Activated CD4-positive, alpha-beta T cell treated with anti-CD3 and anti-CD28 coated beads, Interleukin-2, amount 50 U/mL, for 16 hours (primary cell): Measurements from ENCODE around the gene KRTAP13-2.

ENCODE experiments used
- DNase-seq: peaks from one replicate; pipeline ENCODE4 v3.0.0-alpha.2; 2020

KRTAP13-2 gene, protein sequence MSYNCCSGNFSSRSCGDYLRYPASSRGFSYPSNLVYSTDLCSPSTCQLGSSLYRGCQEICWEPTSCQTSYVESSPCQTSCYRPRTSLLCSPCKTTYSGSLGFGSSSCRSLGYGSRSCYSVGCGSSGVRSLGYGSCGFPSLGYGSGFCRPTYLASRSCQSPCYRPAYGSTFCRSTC

DNA sequence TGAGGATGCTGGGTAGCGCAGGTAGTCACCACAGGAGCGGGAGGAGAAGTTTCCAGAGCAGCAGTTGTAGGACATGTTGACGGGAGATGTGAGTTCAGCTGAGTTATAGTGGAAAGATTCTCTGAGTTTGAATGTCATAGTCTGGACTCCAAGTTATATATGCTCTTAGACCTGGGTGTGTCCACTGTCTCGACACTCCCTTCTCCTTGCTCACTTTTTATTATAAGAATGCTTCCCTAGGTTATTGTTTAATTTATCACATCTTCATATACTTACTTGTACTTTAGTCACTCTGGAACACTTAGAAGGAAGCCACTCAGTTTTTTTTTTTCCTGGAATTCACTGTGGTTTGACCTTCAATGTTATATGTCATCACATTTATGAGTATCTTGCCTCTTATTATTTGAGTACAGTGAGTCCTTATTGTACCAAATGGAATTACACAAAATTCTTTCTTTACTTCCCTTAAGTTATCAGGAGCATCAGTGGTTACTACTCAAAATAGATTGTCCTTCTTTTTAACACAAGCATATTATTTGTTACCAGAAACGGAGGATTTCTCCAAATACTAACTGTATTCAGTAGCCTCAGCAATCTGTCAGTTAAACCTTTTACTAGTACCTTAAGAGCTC is at the start of gene KRTAP13-2:
Gene KRTAP13-2, minus strand, starts transcription at position 133 of the 632 bp plus-strand sequence. Its CDS starts 58 bp downstream, at position 75.
- no peak for DNase-seq

DNA sequence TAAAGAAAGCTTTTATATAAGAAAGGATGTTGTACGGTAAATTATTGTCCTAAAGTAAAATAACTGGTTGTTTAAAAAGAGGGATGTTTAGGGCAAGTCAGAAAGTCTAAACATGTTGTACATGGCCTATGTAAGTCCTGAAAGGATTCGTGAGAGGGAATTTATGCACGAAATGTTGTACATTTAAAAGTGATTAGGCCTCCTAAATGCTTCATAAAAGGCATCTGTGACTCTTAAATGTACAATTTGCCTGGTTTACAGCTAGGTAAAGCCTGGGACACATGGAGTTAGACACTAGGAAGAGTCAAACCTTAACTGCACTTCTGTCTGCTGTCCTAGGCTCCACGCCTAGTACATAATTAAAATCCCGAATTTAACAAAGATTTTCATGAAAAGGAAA is 43.9 kb upstream of the KRTAP13-2 start:
- DNase-seq = no peak

DNA sequence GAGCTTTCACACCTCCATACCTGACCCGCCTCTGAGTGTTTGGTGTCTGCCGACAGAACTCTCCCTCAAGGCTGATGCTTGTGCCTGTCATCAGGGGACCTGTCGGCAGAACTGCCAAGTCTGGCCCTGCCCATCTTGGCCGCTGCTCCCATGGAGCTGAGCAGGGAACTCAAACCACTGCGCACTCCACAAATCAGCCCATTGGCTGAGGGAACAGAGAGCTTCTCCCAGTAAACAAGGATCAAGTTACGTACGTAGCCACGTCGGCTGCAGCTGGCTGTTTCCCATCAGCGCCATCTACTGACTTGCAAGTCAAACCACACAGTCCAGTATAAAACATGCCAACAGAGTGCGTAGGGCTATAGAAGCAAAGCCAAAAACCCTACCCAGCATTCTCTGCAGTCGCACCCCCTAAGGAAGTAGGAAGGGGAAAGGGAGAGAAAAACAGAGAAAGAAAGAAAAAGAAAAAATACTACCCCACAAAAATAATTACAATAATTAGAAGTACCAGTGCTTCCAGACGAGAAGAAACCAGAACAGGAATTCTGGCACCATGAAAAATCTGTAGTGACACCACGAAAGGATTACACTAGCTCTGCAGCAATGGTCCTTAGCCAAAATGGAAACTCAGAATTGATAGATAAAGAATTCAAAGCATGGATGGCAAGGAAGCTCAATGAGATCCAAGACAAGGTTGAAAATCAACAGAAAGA is 36.9 kb upstream of the KRTAP13-2 start:
- DNase-seq = peak; percentile 49

DNA sequence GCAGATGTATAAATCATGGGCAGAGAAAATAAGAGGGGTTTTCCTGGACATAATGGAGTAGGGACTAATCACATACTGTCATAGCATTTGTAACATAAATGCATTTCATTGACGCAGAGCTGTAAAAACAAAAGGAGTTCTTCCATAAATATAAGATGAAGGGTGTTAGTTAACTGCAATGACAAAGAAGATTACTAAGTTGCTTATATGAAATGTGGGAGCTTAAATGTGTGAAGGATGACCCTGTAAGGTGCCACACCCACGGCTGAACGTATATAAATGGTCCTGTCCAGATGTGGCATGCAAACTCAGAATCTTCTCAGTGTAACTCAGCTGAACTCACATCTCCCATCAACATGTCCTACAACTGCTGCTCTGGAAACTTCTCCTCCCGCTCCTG is 23.7 kb upstream of the KRTAP13-2 start, which contains the start of gene KRTAP13-1:
Gene KRTAP13-1, plus strand, starts transcription at position 301 of the 400 bp plus-strand sequence. Its CDS starts 56 bp downstream, at position 357.
- no peak for DNase-seq

DNA sequence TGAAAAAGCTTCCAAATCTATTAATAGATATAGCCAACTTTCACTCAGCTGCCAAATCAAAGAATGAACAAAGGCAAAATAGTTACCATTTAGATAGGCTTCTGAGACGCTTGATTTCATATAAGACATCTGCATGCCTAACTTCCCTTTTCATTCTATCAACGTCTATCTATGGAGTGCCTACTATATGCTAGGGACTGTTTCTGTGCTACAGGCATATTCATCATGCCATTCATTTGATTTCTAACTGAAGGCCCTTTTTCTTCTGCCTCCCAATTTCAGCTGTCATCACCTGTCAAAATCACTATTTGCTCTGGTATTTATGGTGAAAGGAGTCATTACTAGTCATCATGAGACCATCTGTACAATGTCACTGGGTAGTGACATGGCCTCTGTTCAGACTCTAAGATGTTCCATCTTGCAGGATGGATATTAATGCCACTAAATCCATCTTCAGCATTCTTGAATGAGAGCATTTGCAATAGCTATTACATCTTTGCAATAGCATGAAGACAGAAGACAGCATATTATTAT is 19.5 kb upstream of the KRTAP13-2 start:
- no peak for DNase-seq

DNA sequence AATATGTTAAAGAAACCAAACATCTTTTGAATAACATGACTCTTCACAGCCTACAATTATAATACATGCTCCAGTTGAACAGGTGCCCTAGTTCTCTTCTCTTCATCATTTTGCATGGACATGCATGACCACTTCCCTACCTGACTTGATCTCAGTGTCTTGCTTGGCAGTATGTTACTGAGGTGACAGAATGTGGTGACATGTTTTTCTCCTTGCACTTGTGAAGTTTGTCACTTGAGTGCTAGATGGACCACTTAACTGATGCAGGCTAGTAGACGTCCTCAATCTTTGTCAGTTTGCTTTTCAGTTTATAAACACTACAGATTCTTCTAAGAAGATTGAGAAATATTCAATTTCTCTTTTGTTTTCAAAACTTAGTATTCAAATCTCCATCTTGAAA is 10.1 kb upstream of the KRTAP13-2 start:
- no peak for DNase-seq

DNA sequence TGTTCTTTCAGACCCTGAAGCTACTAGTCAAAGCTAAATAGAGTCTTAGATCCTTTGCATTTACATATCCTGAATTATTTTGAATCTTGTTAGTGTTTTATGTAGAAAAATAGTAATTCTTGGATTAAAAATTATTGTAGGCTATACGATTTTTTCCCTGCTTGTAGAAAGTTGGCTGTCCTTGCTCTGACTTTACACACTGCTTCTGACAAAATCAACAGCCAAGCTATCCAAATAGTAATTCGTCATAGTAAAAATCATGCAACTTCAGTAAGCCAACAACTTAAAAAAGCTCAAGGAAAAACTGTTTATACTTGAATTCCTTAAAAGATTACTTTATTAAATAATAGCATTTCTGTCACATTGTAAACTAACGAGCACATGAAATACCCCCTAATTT is 16.2 kb downstream of the KRTAP13-2 start:
- no peak for DNase-seq

DNA sequence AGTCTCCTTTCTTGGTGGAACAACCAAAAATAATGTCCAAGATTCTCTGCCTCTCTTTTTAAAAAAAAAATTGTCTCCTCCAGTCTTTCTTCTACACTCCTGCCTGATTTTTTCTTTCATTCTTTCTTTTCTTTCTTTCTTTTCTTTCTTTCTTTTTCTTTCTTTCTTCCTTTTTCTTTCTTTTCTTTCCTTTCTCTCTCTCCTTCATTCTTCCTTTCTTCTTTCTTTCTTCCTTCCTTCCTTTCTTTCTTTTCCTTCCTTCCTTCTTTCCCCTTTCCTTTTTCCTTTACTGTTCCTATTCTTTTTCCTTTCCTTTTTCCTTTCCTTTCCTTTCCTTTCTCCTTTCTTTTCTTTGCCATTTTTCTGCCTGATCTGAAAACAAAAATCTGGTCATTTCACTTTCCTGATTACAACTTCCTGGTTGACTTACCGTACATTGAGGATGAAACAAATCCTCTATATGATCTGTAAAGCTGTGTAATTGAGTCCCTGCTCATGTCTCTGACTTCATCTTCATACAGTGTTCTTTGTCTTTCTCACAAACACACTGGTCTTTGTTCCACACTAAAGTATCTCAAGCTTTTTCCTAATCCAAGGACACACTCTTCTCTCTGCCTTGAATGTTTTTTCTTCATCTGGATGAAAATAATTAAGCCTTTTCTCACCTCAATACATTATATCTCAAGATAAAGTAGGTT is 17.6 kb downstream of the KRTAP13-2 start:
- DNase-seq = no peak

DNA sequence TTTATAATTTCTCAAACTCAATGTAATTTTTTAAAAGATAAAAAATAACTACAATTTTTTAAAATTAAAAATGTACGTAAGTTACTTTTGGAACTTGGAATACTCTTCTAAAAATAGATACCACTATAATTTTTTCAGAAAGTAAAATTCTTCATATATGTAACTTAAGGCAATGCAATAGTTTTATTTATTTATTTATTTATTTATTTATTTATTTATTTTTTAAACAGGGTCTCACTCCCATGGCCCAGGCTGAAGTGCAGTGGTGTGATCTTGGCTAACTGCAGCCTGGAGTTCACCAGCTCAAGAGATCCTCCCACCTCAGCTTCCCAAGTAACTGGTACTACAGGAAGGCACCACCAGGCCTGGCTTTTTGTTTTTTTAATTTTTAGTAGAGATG is 20.5 kb downstream of the KRTAP13-2 start:
- no peak for DNase-seq

DNA sequence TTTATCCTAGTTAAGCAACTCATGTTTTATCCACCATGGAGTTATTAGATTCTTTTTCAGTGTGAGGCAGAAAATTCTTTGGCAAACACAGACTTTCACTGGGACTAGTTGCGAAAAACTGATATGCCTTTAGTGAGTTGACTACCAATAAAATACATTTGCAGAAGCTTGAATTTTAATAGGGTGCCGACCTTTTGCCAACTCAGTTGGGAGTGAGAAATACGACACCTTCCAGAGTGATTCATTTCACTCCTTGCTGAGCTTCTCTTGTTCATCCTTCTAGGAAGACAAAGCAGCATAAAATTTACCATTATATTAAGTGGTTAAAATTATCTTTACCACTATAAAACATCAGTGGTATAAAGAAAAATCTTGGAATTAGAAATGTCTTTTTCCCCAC is 22.5 kb downstream of the KRTAP13-2 start:
- no peak for DNase-seq

DNA sequence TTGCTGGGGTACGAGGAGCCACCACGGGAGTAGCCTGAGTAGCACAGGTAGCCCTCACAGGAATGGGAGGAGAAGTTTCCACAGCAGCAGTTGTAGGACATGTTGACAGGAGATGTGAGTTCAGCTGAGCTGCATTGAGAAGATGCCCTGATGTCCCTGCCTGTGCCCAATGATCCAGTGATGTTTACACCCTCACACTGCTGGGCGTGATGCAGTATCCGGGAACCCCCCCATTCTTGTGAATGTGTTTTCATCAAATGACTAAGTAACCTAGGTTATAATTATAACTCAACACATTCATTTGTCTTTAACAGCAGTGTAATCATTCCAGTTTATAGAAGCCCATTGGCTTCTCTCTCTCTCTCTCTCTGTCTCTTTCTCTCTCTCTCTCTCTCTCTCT is 23.6 kb downstream of the KRTAP13-2 start, which contains the start of gene KRTAP23-1:
Gene KRTAP23-1, minus strand, starts transcription at position 101 of the 400 bp plus-strand sequence. Its CDS starts 0 bp downstream, at position 101.
- DNase-seq = no peak

DNA sequence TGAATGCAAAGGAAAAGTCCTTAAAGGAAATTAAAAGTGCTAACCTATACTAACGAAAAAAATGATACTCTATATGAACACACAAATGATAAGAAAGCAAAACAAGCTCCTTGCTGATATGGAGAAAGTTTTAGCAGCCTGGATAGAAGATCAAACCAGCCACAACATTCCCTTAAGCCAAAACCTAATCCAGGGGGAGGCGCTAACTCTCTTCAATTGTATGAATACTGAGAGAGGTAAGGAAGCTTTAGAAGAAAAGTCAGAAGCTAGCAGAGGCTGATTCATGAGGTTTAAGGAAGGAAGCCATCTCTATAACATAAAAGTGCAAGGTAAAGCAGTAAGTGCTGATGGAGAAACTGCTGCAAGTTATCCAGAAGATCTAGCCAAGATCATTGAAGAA is 27.1 kb downstream of the KRTAP13-2 start:
- no peak for DNase-seq

DNA sequence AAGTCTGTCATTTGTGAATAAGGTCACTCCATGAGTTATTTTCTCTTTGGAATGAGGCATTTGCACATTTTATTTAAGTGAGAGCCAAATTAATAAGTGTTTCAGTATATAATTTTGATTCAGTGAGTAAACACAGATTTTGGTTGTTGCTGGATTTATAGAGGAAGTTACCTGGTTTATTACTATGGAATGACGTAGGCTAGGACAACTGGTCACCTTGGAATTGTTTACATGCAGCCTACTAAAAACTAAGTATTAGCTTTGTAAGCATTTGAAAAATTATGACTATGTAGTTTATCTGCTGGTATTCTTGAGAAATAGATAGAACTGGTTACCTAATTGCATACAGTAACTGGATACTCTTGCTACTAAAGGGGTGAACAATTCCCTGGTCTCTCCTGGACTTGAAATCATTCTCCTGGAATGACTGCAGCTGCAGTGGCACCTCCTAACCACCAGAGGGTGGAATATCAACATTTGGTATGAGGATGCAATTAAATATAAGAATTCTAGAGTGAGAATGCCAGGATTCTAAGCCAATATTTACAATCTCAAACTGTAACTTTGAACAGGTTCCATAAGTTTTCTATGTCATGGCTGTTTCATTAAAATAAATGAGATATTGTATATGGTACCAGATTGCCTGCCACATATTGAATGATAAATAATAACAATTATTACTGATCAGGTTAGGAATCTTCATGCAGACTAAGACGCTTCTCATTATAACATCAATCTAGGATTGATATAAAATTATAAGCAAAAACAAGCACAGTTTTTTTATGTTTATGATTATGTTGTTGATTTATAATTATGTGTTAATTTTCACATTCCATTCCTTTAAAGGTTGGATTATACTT is 31.1 kb downstream of the KRTAP13-2 start:
- DNase-seq = peak; percentile 26

DNA sequence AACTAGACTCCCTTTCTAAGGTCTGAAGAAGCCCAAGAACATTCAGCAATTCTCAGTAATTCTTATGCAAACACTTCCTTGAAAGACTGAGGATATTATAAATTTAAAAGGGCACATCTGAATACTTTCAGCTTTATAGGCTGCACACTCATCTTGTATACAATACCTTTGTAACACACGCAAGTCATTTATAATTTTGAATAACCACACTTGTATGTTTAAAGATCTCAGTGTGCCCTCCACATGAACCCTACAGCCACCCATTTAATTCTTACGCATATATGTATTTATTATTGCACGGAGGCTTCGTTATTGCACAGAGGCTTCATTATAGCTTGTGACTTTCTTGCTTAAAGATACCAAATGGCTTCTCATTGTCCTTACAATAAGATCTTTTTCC is 33.4 kb downstream of the KRTAP13-2 start:
- DNase-seq = no peak

DNA sequence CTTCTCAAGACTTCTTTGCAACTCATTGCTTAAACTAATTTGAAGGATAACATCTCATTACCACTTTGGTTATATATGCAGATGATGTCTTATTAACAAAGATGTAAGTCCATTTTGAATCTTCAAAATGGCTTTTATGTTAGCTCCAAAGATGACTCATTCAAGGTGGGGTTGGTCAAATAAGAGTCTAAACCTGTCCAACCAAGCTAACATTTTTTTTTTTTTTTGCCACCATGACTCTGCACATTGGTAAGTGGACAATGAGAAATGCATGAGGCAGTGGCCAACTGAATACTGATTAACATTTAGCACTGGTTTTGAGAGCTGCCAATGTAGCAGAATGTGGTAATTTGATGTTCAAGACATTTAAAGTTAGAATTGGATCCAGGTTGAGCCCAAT is 34.3 kb downstream of the KRTAP13-2 start:
- no peak for DNase-seq

DNA sequence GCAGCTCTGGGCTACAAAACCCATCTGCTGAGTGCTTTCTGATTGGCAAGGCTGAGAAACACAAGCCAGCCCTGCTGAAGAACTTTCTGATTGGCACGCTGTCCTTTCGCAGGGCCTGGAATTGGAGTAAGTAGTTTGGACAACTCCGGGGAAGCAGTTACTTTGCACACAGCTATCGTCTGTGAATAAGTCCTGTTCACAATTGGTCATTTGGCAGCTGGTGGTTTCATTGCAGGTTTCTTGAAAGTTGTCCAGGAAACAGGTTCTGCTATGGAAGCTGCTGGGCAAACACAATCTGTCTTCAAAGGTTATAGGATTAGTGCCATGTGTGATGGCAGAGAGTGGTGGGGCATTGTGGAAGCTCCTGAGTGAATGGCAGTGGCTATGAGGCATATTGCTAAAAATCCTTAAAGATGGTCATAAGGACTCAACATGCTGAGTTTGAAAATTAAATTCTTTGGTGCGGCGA is 34.8 kb downstream of the KRTAP13-2 start, which contains the start of gene KRTAP27-1:
Gene KRTAP27-1, minus strand, starts transcription at position 419 of the 469 bp plus-strand sequence. Its CDS starts 26 bp downstream, at position 393.
- DNase-seq = no peak

DNA sequence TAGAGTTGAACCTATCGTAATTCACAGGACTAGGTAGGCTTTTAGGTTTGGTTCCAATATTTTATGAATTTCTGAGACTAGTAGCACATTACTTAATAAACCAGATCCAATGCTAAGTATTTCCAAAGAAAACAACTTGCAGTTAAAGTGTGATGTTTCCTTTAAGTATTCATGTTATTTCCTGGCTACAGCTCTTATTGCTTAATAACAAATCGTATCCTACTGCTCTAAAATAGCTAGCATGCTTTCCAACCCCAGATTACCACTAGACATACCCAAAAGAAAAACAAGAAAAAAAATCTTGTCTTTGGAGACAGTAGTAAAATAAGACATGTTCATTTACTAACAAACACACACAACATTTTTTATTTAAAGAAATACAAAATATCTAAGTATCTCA is 35.5 kb downstream of the KRTAP13-2 start:
- no peak for DNase-seq

DNA sequence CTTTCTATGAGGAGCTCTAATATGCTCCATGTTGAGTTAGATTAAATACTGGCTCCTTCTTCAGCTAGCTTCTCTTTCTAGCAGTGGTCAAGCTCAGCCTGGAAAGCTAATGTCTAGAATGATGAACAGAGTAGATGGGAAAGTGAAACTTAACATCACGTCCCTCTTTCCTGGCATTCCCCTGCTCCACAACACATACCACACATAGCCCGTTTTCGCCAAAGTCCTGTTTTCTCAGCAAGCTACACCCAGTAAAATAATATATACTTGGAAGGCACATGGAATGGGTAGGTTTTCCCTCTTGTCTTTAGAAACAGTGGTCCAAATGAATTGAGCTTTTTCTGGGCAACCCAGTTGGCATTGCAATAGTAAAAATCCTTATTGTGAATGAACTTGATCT is 38.3 kb downstream of the KRTAP13-2 start:
- no peak for DNase-seq

DNA sequence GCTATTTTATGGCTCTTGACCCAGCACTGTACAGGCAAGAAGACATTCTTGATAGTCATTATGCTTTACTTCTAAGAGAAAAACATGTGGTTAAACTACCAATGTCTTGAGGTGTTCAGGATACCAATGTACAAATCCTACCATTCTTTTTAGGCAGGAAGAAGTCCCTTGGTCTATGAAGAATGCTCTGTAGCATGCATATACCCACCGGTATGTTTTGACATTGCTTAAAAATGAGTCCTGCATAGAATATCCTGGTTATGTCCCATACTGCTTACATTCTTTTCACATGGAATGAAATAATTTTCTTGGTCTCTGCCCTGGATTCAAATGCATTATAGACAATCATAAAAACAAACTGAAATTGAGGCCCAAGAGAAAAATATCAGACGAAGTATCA is 39.4 kb downstream of the KRTAP13-2 start:
- no peak for DNase-seq

DNA sequence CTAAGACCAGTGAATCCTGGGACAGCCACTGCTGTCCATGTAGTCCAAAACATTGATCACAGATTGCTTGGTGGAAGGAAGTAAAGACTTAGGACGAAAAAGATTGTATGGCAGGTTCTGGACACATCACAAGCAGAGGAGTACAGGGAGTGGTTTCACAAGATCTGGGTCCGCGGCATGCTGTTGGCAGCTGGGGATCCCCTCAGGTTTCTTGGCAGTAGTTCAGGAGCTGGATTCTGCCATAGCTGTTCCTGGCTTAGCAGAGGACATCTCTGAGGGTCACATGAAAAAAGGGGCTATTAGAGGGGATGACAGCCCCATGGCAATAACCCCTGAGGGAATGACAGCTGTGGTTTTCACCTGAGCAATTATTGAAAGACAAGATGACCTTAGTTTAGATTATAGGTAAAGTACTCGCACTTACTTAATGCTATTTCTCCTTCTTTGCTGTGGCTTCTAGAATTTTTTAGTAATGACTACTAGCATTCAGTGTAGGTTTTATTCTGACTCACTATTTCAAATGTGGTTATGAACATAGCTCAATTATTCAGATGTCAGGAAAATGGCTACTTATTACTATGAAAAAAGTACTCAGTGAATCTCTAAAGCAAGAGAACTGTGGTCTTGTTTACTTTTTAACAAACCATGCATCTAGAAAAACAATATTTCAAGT is 42.7 kb downstream of the KRTAP13-2 start:
- no peak for DNase-seq

DNA sequence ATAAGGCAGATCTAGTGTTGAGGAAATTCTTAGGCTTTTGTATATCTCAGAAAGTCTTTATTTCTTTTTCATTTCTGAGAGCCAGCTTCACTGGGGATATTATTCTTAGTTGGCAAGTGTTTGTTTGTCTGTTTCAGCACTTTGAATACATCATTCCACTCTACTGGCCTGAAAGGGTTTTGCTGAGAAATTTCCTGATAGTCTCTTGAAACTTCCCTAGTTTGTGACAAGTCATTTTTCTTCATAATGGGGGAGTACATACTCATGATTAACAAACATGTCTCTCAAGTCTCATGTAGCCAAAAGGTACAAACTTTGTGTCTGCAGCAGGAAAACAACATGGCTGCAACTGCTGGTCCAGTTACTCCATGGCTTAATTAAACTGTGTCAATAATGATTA is 45.7 kb downstream of the KRTAP13-2 start:
- no peak for DNase-seq
